Measurements from ENCODE around the gene C14orf132.

DNA sequence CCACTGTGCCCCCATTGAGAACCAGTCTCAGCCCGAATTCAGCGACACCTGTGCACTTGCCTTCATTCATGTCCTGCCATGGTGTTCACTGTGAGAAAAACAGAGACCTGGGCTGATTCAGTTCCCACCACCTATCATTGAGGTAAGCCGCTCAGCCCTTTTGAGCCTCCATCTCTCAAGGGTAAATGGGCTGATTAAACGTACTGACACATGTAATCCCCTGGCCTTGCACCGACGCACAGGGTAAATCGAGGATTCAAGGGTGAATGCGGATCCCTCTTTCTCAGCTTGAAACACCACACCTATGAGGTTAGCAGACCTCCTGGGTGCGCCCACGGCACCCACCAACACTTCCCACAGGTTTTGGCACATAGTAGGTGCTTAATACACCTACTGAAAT, 69.7 kb downstream of the C14orf132 start:
- no peak for TF ChIP-seq CTCF (IDR thresholded peaks at IDR 0.05; ENCODE audit: insufficient read depth, low read depth, low read length)
- no peak for TF ChIP-seq EZH2 (IDR thresholded peaks at IDR 0.05; ENCODE audit: insufficient read depth, low read length)

Measured in astrocyte (in vitro differentiated cells and primary cell).